Endothelial cell of umbilical vein (primary cell): ENCODE results near the gene PRRC2B. TPM values are rescaled to one million over a fixed set of nuclear protein-coding genes. Genes with fewer than 3 reads are reported as not detected.

Source experiments
- BruUV-seq: library from RNA; stranded (reverse); fragments of 400-500 nt; replicated peaks from 2 replicates; lab custom pipeline; 2021; lab: Mats Ljungman, UMichigan
- CTCF ChIA-PET: fragments of 300-600, 350-600 bp; sonication (Branson Sonifier 250); formaldehyde crosslinking; loops from one replicate; lab custom pipeline; 2021; ENCODE audit warnings: antibody characterized with exemption, inconsistent platforms; lab: Charles Lee
- POLR2A ChIA-PET: fragments of 300-600, 350-600 bp; sonication (Branson Sonifier 250); formaldehyde crosslinking; loops from one replicate; lab custom pipeline; 2021; ENCODE audit warnings: antibody characterized with exemption, inconsistent platforms; lab: Charles Lee
- DNase-seq: peaks from one replicate; pipeline ENCODE4 v3.0.0-alpha.2; 2011; ENCODE audit warnings: low read depth, low spot score
- FAIRE-seq: peaks from 2 replicates; lab custom pipeline; 2011; peaks lifted over from hg19 to GRCh38; lab: Jason Lieb, UNC
- H2AFZ ChIP-seq: 2 replicates; pipeline ENCODE4 v1.6.0; 2012; ENCODE audit warnings: low read depth, low read length, control low read depth, inconsistent platforms
- H3K27ac ChIP-seq: 2 replicates; pipeline ENCODE4 v1.5.1; 2011; ENCODE audit warnings: low read depth, mild to moderate bottlenecking, control low read depth, low read length, moderate library complexity; ENCODE audit not compliant: insufficient read depth
- H3K27me3 ChIP-seq, 2 experiments: 2 replicates each; pipeline versions ENCODE4 v1.6.0 to v1.6.1; 2011; ENCODE audit warnings: low read length in 2 of 2, mixed read lengths in 1 of 2; ENCODE audit not compliant: control insufficient read depth in 2 of 2, insufficient read depth in 2 of 2
- H3K36me3 ChIP-seq, 2 experiments: 2 replicates in 1 of 2; 3 replicates in 1 of 2; pipeline ENCODE4 v1.5.1; 2011; ENCODE audit warnings: low read length in 2 of 2, mild to moderate bottlenecking in 1 of 2, moderate library complexity in 1 of 2; ENCODE audit not compliant: control insufficient read depth in 2 of 2, insufficient read depth in 2 of 2; ENCODE audit errors: extremely low read depth in 1 of 2
- H3K4me1 ChIP-seq: 3 replicates; pipeline ENCODE4 v1.5.1; 2011; ENCODE audit warnings: mild to moderate bottlenecking, low read length; ENCODE audit not compliant: control insufficient read depth, insufficient read depth; ENCODE audit errors: extremely low read depth
- H3K4me2 ChIP-seq: 2 replicates; pipeline ENCODE4 v1.6.1; 2011; ENCODE audit warnings: low read length, control low read depth, mixed read lengths; ENCODE audit not compliant: insufficient read depth
- H3K4me3 ChIP-seq, 3 experiments: fragments of 200-600 bp in 1 of 3; sonication (generic), shearing (Covaris generic) in 1 of 3; replicated peaks in 1 of 3; 2 replicates each; pipeline ENCODE4 v1.5.1; 2011 to 2016; ENCODE audit warnings: control low read depth in 3 of 3, low read length in 3 of 3, mild to moderate bottlenecking in 2 of 3, inconsistent platforms in 1 of 3, low read depth in 1 of 3, moderate library complexity in 1 of 3; ENCODE audit not compliant: insufficient read depth in 1 of 3
- H3K79me2 ChIP-seq: 2 replicates; pipeline ENCODE4 v1.6.0; 2012; ENCODE audit warnings: low read length, inconsistent platforms; ENCODE audit not compliant: control insufficient read depth, insufficient read depth
- H3K9ac ChIP-seq: replicated peaks from 2 replicates; pipeline ENCODE3; 2011; ENCODE audit warnings: low read length, control low read depth; ENCODE audit not compliant: insufficient read depth; ENCODE audit errors: extremely low read depth
- H3K9me1 ChIP-seq: replicated peaks from 3 replicates; pipeline ENCODE4 v1.6.0; 2011; ENCODE audit warnings: mild to moderate bottlenecking, low read length; ENCODE audit not compliant: control insufficient read depth, insufficient read depth; ENCODE audit errors: extremely low read depth
- H3K9me3 ChIP-seq: replicated peaks from 2 replicates; pipeline ENCODE4 v1.5.1; 2012; ENCODE audit warnings: low read length, inconsistent platforms; ENCODE audit not compliant: control insufficient read depth, insufficient read depth
- H4K20me1 ChIP-seq: replicated peaks from 2 replicates; pipeline ENCODE3; 2011; ENCODE audit warnings: mild to moderate bottlenecking, low read length; ENCODE audit not compliant: control insufficient read depth, insufficient read depth; ENCODE audit errors: extremely low read depth
- CTCF ChIP-seq, 2 donors: IDR thresholded peaks; 1 replicate in 1 of 2; 2 replicates in 1 of 2; pipeline ENCODE4 v1.5.1; 2011; ENCODE audit warnings: low read length in 2 of 2, mild to moderate bottlenecking in 2 of 2, moderate library complexity in 2 of 2, control low read depth in 1 of 2, inconsistent platforms in 1 of 2, low read depth in 1 of 2; ENCODE audit not compliant: insufficient read depth in 1 of 2; ENCODE audit errors: extremely low read depth in 1 of 2
- EZH2 ChIP-seq: IDR thresholded peaks from 2 replicates; pipeline ENCODE4 v1.6.1; 2012; ENCODE audit warnings: borderline replicate concordance, low read depth, mild to moderate bottlenecking, moderate library complexity, low read length, inconsistent platforms; ENCODE audit not compliant: severe bottlenecking
- FOS ChIP-seq: IDR thresholded peaks from 2 replicates; pipeline ENCODE4 v1.6.1; 2011; ENCODE audit warnings: mild to moderate bottlenecking, low read length, moderate library complexity, borderline replicate concordance; ENCODE audit not compliant: insufficient read depth
- GATA2 ChIP-seq: IDR thresholded peaks from 2 replicates; pipeline ENCODE4 v1.7.0; 2011; ENCODE audit warnings: low read depth, mild to moderate bottlenecking, moderate library complexity, mixed read lengths, low read length; ENCODE audit not compliant: insufficient read length, insufficient read depth
- JUN ChIP-seq: IDR thresholded peaks from 2 replicates; pipeline ENCODE4 v1.6.1; 2011; ENCODE audit warnings: borderline replicate concordance, low read depth; ENCODE audit not compliant: insufficient read length, insufficient read depth
- MAX ChIP-seq: IDR thresholded peaks from 2 replicates; pipeline ENCODE4 v1.6.1; 2011; ENCODE audit not compliant: insufficient read depth, insufficient read length
- MYC ChIP-seq: IDR thresholded peaks from one replicate; pipeline ENCODE4 v1.6.1; 2011; ENCODE audit warnings: mild to moderate bottlenecking, low read depth, low read length
- POLR2A ChIP-seq: IDR thresholded peaks from 2 replicates; pipeline ENCODE4 v1.6.1; 2012; ENCODE audit warnings: low read depth, mild to moderate bottlenecking, control low read depth, low read length
- POLR2AphosphoS5 ChIP-seq: IDR thresholded peaks from 2 replicates; pipeline ENCODE4 v1.6.1; 2012; ENCODE audit warnings: low read depth, mild to moderate bottlenecking, control low read depth, low read length, moderate library complexity; ENCODE audit not compliant: insufficient read depth
- dilution Hi-C: fragments of 300-500 bp; cut with MboI; formaldehyde crosslinking; loops from one replicate; pipeline ENCODE4 v1.15.0; 2019; ENCODE audit warnings: low sequenced_read_pairs; ENCODE audit not compliant: extremely low pct_ligation_motif_present
- intact Hi-C: fragments of 100-400 bp; cut with micrococcal nuclease; formaldehyde crosslinking; loops from one replicate; pipeline ENCODE4 v1.10.0; 2022
- polyA plus RNA-seq, 4 experiments: library from polyadenylated mRNA; depleted of rRNA in 3 of 4; stranded (reverse) in 3 of 4; unstranded in 1 of 4; fragments of >200 nt; gene quantifications; 2 replicates each; pipeline versions ENCODE4 v1.2.1 to v1.2.3, GENCODE V29; 2011 to 2012; ENCODE audit warnings: missing spikeins in 1 of 4
- total RNA-seq: library from RNA; stranded (reverse); gene quantifications from 2 replicates; pipeline ENCODE4 v1.2.3, GENCODE V29; 2021

The PRRC2B gene
- total and polyA plus RNA-seq, 2 donors (not counting 3 experiments of a cell fraction or from before 2014, with no cell fraction given), result 35.6 to 256 TPM

- Histone ChIP-seq H3K79me2 (no peaks in the 10 kb centered on the region), H3K9ac (no peak overlapping the region), H3K4me1 (no peaks in the 10 kb centered on the region), H3K27me3 (peaks cover 3 to 5% of the 10 kb centered on the region in 2 experiments), H3K36me3 (no peaks in the 10 kb centered on the region), H3K4me3 (no peak overlapping the region), H3K9me1 (no peaks in the 10 kb centered on the region), H4K20me1 (no peaks in the 10 kb centered on the region), H3K9me3 (no peaks in the 10 kb centered on the region), H3K4me2 (no peak overlapping the region), H3K27ac (no peak overlapping the region), H2AFZ (no peak overlapping the region)
- TF ChIP-seq POLR2A (no peak), MYC (no peak), FOS (no peak)
- intact Hi-C loops (loop anchor here (10.0 kb wide), 1 partner anchor 45 kb away; no protein-coding TSS in a partner anchor), dilution Hi-C loops (no loop called here)
- BruUV-seq, result no TSS peak
- ChIA-PET POLR2A (no interaction called here), CTCF (no interaction called here)
- DNase-seq (no peak), FAIRE-seq (no peak)
Observed at GRCh38 chr9:131539223-131539923, 145.5 kb downstream of the PRRC2B start.

GRCh38 chr9:131543141-131543540 lies 149.3 kb downstream of the PRRC2B start:
- H3K79me2 ChIP-seq, result no peaks in the 10 kb centered on the region
- ChIA-PET POLR2A (no interaction called here), CTCF (no interaction called here)
- dilution Hi-C loops (no loop called here), intact Hi-C loops (no loop called here)
- H3K9me1 ChIP-seq, result no peaks in the 10 kb centered on the region
- no peak overlapping the region for H3K4me3 ChIP-seq
- TF ChIP-seq POLR2AphosphoS5 (no peak), FOS (no peak), GATA2 (no peak), EZH2 (no peak), MAX (no peak), MYC (no peak), POLR2A (no peak), CTCF (IDR thresholded peaks at IDR 0.05; ENCODE audit: extremely low read depth in 1 of 2, insufficient read depth in 1 of 2, low read depth in 1 of 2, low read length in 2 of 2) (no peak), JUN (no peak)
- peaks cover 25 to 34% of the 10 kb centered on the region in 2 experiments for H3K27me3 ChIP-seq
- DNase-seq (no peak), FAIRE-seq (no peak)
- no peaks in the 10 kb centered on the region for H4K20me1 ChIP-seq
- H3K4me2 ChIP-seq, result no peak overlapping the region
- H3K27ac ChIP-seq, result no peak overlapping the region
- no peaks in the 10 kb centered on the region for H3K36me3 ChIP-seq
- H3K4me1 ChIP-seq, result peaks cover 3% of the 10 kb centered on the region
- no peaks in the 10 kb centered on the region for H3K9me3 ChIP-seq
- BruUV-seq, result no TSS peak
- no peak overlapping the region for H2AFZ ChIP-seq
- no peak overlapping the region for H3K9ac ChIP-seq
